WERI-Rb-1 (cell line): ENCODE measurements around the gene SRCIN1.

ENCODE experiments used
- DNase-seq: peaks from one replicate; pipeline ENCODE4 v3.0.0-alpha.2; 2020
- H3K27ac ChIP-seq: fragments of 250-450 bp; sonication (Bioruptor Pico); 2 replicates; pipeline ENCODE4 v1.5.1; 2020; ENCODE audit warnings: mild to moderate bottlenecking, moderate library complexity
- H3K27me3 ChIP-seq: fragments of 250-450 bp; sonication (Bioruptor Pico); 2 replicates; pipeline ENCODE4 v1.5.1; 2021; ENCODE audit warnings: mild to moderate bottlenecking, low read depth, moderate library complexity; ENCODE audit not compliant: insufficient read depth, severe bottlenecking
- H3K36me3 ChIP-seq: fragments of 250-450 bp; sonication (Bioruptor Pico); 2 replicates; pipeline ENCODE4 v1.5.1; 2020; ENCODE audit warnings: mild to moderate bottlenecking, moderate library complexity
- H3K4me3 ChIP-seq: 2 replicates; pipeline ENCODE4 v1.5.1; 2011; ENCODE audit warnings: low read depth, mild to moderate bottlenecking, control low read depth, low read length
- H3K9me3 ChIP-seq: fragments of 250-450 bp; sonication (Bioruptor Pico); 2 replicates; pipeline ENCODE4 v1.5.1; 2021; ENCODE audit warnings: mild to moderate bottlenecking, moderate library complexity; ENCODE audit not compliant: severe bottlenecking
- CTCF ChIP-seq: IDR thresholded peaks from 2 replicates; pipeline ENCODE4 v1.5.1; 2011; ENCODE audit warnings: low read depth, mild to moderate bottlenecking, control low read depth, inconsistent platforms, low read length

SRCIN1 gene

GRCh38 chr17:38560503-38561318, 45.0 kb downstream of the SRCIN1 start:
- H3K27ac ChIP-seq: peak overlapping the region; percentile 87
- H3K9me3 ChIP-seq: no peaks in the 10 kb centered on the region
- DNase-seq: no peak
- no peak for TF ChIP-seq CTCF
- no peaks in the 10 kb centered on the region for H3K36me3 ChIP-seq
- no peaks in the 10 kb centered on the region for H3K27me3 ChIP-seq
- H3K4me3 ChIP-seq: no peak overlapping the region

DNA sequence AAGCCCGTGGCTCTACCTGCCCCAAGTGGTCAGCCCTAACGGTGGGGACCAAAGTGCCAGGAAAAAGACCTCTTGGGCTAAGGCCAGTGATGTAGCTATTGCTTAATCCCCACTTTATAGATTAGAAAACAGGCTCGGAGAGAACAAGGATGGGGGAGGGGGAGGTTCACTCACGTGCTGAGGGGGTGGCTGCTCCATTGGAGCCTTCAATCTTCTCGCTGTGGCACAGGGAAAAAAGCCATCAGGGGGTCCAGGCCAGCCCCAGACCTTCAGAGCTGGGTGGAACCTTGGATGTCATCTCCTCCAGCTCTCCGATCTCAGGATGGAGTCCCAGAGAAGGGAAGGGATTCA, 45.9 kb downstream of the SRCIN1 start:
- Histone ChIP-seq H3K36me3 (no peaks in the 10 kb centered on the region), H3K27me3 (no peaks in the 10 kb centered on the region), H3K27ac (peak overlapping the region; percentile 87), H3K9me3 (no peaks in the 10 kb centered on the region), H3K4me3 (peak overlapping the region; percentile 57)
- TF ChIP-seq CTCF: no peak
- peak; percentile 74 for DNase-seq

GRCh38 chr17:38559051-38559879, 46.5 kb downstream of the SRCIN1 start:
- DNase-seq: peak; percentile 99
- Histone ChIP-seq H3K27ac (peak overlapping the region; percentile 87), H3K4me3 (peak overlapping the region; percentile 57), H3K9me3 (no peaks in the 10 kb centered on the region), H3K36me3 (no peaks in the 10 kb centered on the region), H3K27me3 (no peaks in the 10 kb centered on the region)
- TF ChIP-seq CTCF: peak; percentile 55

- H3K9me3 ChIP-seq: no peaks in the 10 kb centered on the region
- TF ChIP-seq CTCF: no peak
- no peaks in the 10 kb centered on the region for H3K27me3 ChIP-seq
- peak overlapping the region; percentile 57 for H3K4me3 ChIP-seq
- H3K27ac ChIP-seq: peak overlapping the region; percentile 87
- no peak for DNase-seq
- H3K36me3 ChIP-seq: no peaks in the 10 kb centered on the region
Measured at GRCh38 chr17:38558728-38559050, 47.1 kb downstream of the SRCIN1 start.

- TF ChIP-seq CTCF: peak; percentile 97
- H3K27me3 ChIP-seq: no peaks in the 10 kb centered on the region
- H3K4me3 ChIP-seq: peak overlapping the region; percentile 57
- H3K27ac ChIP-seq: peak overlapping the region; percentile 87
- H3K36me3 ChIP-seq: no peaks in the 10 kb centered on the region
- no peaks in the 10 kb centered on the region for H3K9me3 ChIP-seq
- DNase-seq: peak; percentile 96
Measured at GRCh38 chr17:38557836-38558727, 47.7 kb downstream of the SRCIN1 start.
